Measurements from ENCODE around the gene OPCML. TPM values are rescaled to one million over a fixed set of nuclear protein-coding genes. Genes with fewer than 3 reads are reported as not detected.

The OPCML gene
- total RNA-seq, 2 experiments from 2014 or later = not detected

- no peak overlapping the region for H3K4me3 Mint-ChIP-seq
- POLR2A ChIA-PET = no interaction called here
- H3K4me1 Mint-ChIP-seq = no peaks in the 10 kb centered on the region
- no peak for DNase-seq
- CTCF ChIA-PET = no interaction called here
- no peaks in the 10 kb centered on the region for H3K9me3 Mint-ChIP-seq
- no peak overlapping the region for H3K27ac Mint-ChIP-seq
- H3K27me3 Mint-ChIP-seq = peaks cover 2% of the 10 kb centered on the region
- H3K36me3 Mint-ChIP-seq (ENCODE audit: low read depth) = no peaks in the 10 kb centered on the region
Measured at GRCh38 chr11:132773751-132774150, 758.5 kb downstream of the OPCML start.

GRCh38 chr11:132772703-132773545 is 759.4 kb downstream of the OPCML start:
- peaks cover 2% of the 10 kb centered on the region for H3K27me3 Mint-ChIP-seq
- no peaks in the 10 kb centered on the region for H3K9me3 Mint-ChIP-seq
- H3K4me3 Mint-ChIP-seq = no peak overlapping the region
- H3K36me3 Mint-ChIP-seq (ENCODE audit: low read depth) = no peaks in the 10 kb centered on the region
- CTCF ChIA-PET = no interaction called here
- no peaks in the 10 kb centered on the region for H3K4me1 Mint-ChIP-seq
- DNase-seq = no peak
- POLR2A ChIA-PET = no interaction called here
- no peak overlapping the region for H3K27ac Mint-ChIP-seq

GRCh38 chr11:132771746-132772145 is 760.6 kb downstream of the OPCML start:
- POLR2A ChIA-PET = no interaction called here
- no peak overlapping the region for H3K4me3 Mint-ChIP-seq
- H3K4me1 Mint-ChIP-seq = no peaks in the 10 kb centered on the region
- CTCF ChIA-PET = no interaction called here
- peaks cover 2% of the 10 kb centered on the region for H3K27me3 Mint-ChIP-seq
- no peaks in the 10 kb centered on the region for H3K36me3 Mint-ChIP-seq (ENCODE audit: low read depth)
- H3K9me3 Mint-ChIP-seq = no peaks in the 10 kb centered on the region
- DNase-seq = no peak
- H3K27ac Mint-ChIP-seq = no peak overlapping the region

GRCh38 chr11:132770829-132771530 is 761.3 kb downstream of the OPCML start:
- Mint-ChIP-seq H3K9me3 (no peaks in the 10 kb centered on the region), H3K27me3 (peaks cover 2% of the 10 kb centered on the region), H3K4me1 (no peaks in the 10 kb centered on the region), H3K27ac (no peak overlapping the region), H3K4me3 (no peak overlapping the region), H3K36me3 (ENCODE audit: low read depth) (no peaks in the 10 kb centered on the region)
- POLR2A ChIA-PET = no interaction called here
- DNase-seq = no peak
- CTCF ChIA-PET = no interaction called here

GRCh38 chr11:132763503-132763902 is 768.8 kb downstream of the OPCML start:
- Mint-ChIP-seq H3K4me1 (no peaks in the 10 kb centered on the region), H3K4me3 (no peak overlapping the region), H3K9me3 (peaks cover 13% of the 10 kb centered on the region), H3K27me3 (no peaks in the 10 kb centered on the region), H3K27ac (no peak overlapping the region), H3K36me3 (ENCODE audit: low read depth) (no peaks in the 10 kb centered on the region)
- POLR2A ChIA-PET = no interaction called here
- no peak for DNase-seq
- CTCF ChIA-PET = no interaction called here

GRCh38 chr11:132755934-132756333 is 776.4 kb downstream of the OPCML start:
- CTCF ChIA-PET = no interaction called here
- H3K36me3 Mint-ChIP-seq (ENCODE audit: low read depth) = no peaks in the 10 kb centered on the region
- DNase-seq = no peak
- no peaks in the 10 kb centered on the region for H3K4me1 Mint-ChIP-seq
- no peak overlapping the region for H3K4me3 Mint-ChIP-seq
- POLR2A ChIA-PET = no interaction called here
- H3K27me3 Mint-ChIP-seq = no peaks in the 10 kb centered on the region
- no peak overlapping the region for H3K27ac Mint-ChIP-seq
- H3K9me3 Mint-ChIP-seq = peaks cover 8% of the 10 kb centered on the region

GRCh38 chr11:132751516-132752250 is 780.6 kb downstream of the OPCML start:
- no peaks in the 10 kb centered on the region for H3K27me3 Mint-ChIP-seq
- H3K4me3 Mint-ChIP-seq = no peak overlapping the region
- ChIA-PET POLR2A (no interaction called here), CTCF (no interaction called here)
- H3K9me3 Mint-ChIP-seq = peaks cover 9% of the 10 kb centered on the region
- no peaks in the 10 kb centered on the region for H3K4me1 Mint-ChIP-seq
- no peak for DNase-seq
- no peak overlapping the region for H3K27ac Mint-ChIP-seq
- no peaks in the 10 kb centered on the region for H3K36me3 Mint-ChIP-seq (ENCODE audit: low read depth)

GRCh38 chr11:132746305-132746704 is 786.0 kb downstream of the OPCML start:
- ChIA-PET POLR2A (no interaction called here), CTCF (no interaction called here)
- H3K27ac Mint-ChIP-seq = no peak overlapping the region
- H3K4me3 Mint-ChIP-seq = no peak overlapping the region
- no peaks in the 10 kb centered on the region for H3K27me3 Mint-ChIP-seq
- no peak for DNase-seq
- H3K9me3 Mint-ChIP-seq = peaks cover 6% of the 10 kb centered on the region
- H3K4me1 Mint-ChIP-seq = no peaks in the 10 kb centered on the region
- H3K36me3 Mint-ChIP-seq (ENCODE audit: low read depth) = no peaks in the 10 kb centered on the region

GRCh38 chr11:132745306-132745705 is 787.0 kb downstream of the OPCML start:
- no peaks in the 10 kb centered on the region for H3K4me1 Mint-ChIP-seq
- no peak for DNase-seq
- POLR2A ChIA-PET = no interaction called here
- no peak overlapping the region for H3K27ac Mint-ChIP-seq
- CTCF ChIA-PET = no interaction called here
- H3K36me3 Mint-ChIP-seq (ENCODE audit: low read depth) = no peaks in the 10 kb centered on the region
- peaks cover 6% of the 10 kb centered on the region for H3K9me3 Mint-ChIP-seq
- H3K27me3 Mint-ChIP-seq = no peaks in the 10 kb centered on the region
- H3K4me3 Mint-ChIP-seq = no peak overlapping the region

- Mint-ChIP-seq H3K36me3 (ENCODE audit: low read depth) (no peaks in the 10 kb centered on the region), H3K9me3 (peaks cover 4% of the 10 kb centered on the region), H3K4me1 (no peaks in the 10 kb centered on the region), H3K27me3 (no peaks in the 10 kb centered on the region), H3K4me3 (no peak overlapping the region), H3K27ac (no peak overlapping the region)
- CTCF ChIA-PET = no interaction called here
- no peak for DNase-seq
- POLR2A ChIA-PET = no interaction called here
Measured at GRCh38 chr11:132744771-132745170, 787.5 kb downstream of the OPCML start.

GRCh38 chr11:132743601-132744000 is 788.7 kb downstream of the OPCML start:
- CTCF ChIA-PET = no interaction called here
- Mint-ChIP-seq H3K9me3 (peaks cover 2% of the 10 kb centered on the region), H3K4me3 (no peak overlapping the region), H3K4me1 (no peaks in the 10 kb centered on the region), H3K27me3 (no peaks in the 10 kb centered on the region), H3K27ac (no peak overlapping the region), H3K36me3 (ENCODE audit: low read depth) (no peaks in the 10 kb centered on the region)
- no peak for DNase-seq
- POLR2A ChIA-PET = no interaction called here

GRCh38 chr11:132742929-132743328 is 789.4 kb downstream of the OPCML start:
- H3K4me3 Mint-ChIP-seq = no peak overlapping the region
- ChIA-PET POLR2A (no interaction called here), CTCF (no interaction called here)
- no peak for DNase-seq
- no peaks in the 10 kb centered on the region for H3K27me3 Mint-ChIP-seq
- no peak overlapping the region for H3K27ac Mint-ChIP-seq
- H3K9me3 Mint-ChIP-seq = peaks cover 2% of the 10 kb centered on the region
- no peaks in the 10 kb centered on the region for H3K4me1 Mint-ChIP-seq
- no peaks in the 10 kb centered on the region for H3K36me3 Mint-ChIP-seq (ENCODE audit: low read depth)

- Mint-ChIP-seq H3K27ac (no peak overlapping the region), H3K4me3 (no peak overlapping the region), H3K36me3 (ENCODE audit: low read depth) (no peaks in the 10 kb centered on the region), H3K9me3 (no peaks in the 10 kb centered on the region), H3K27me3 (no peaks in the 10 kb centered on the region), H3K4me1 (no peaks in the 10 kb centered on the region)
- ChIA-PET CTCF (no interaction called here), POLR2A (no interaction called here)
- DNase-seq = no peak
Measured at GRCh38 chr11:132734217-132734616, 798.1 kb downstream of the OPCML start.

Data from activated CD4-positive, alpha-beta memory T cell treated with anti-CD3 and anti-CD28 coated beads, Interleukin-2, amount 10 ng/mL, durations not matched to agents 7 days and 5 days (primary cell).